Cortex of kidney (tissue), 1 donor: ENCODE results near the gene UBXN11.

Source experiments
- DNase-seq: peaks from one replicate; lab custom pipeline; 2025; lab: John Stamatoyannopoulos, UW

The UBXN11 gene

GRCh38 chr1:26268290-26269197, 37.9 kb downstream of the UBXN11 start:
- DNase-seq: no peak

- no peak for DNase-seq
These were observed 41.0 kb downstream of the UBXN11 start for GRCh38 chr1:26265405-26265804.

- no peak for DNase-seq
These were observed 43.2 kb downstream of the UBXN11 start for GRCh38 chr1:26263212-26263611.

DNA sequence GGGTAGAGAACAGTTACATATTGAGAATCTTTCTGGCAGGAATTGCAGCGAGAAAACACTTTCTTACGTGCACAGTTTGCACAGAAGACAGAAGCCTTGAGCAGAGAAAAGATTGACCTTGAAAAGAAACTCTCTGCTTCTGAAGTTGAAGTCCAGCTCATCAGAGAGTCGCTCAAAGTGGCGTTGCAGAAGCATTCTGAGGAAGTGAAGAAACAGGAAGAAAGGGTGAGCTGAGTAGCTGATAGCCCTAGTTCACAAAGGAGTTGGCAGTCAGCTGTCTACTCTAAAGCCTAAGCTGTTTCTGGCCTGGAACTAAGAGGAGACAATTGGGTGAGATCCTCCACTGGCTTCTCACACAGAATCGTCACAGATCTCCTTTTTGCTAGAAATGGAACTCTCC, 46.9 kb downstream of the UBXN11 start:
- DNase-seq: no peak

GRCh38 chr1:26259005-26259404, 47.4 kb downstream of the UBXN11 start:
- no peak for DNase-seq

DNA sequence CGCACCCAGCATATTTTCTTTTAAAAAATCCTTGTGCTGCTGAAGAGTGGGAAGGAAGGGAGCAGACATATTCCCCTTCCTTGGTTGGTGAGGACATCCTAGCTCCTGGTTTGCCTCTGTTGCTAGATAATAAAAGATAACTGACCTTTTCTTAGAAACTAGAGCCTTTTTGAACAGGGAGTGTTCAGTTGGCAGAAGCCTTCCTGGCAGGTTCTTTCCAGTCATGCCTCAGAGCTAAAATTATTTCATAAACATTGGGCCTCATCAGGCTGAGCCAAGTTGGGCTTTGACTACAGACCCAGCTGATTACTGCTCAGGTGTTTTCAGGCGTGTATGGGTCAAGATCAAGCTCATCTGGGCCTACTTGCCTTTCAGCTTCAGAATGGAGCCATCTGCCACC, 49.2 kb downstream of the UBXN11 start:
- no peak for DNase-seq

- no peak for DNase-seq
These were observed 52.0 kb downstream of the UBXN11 start for GRCh38 chr1:26254404-26254803.

GRCh38 chr1:26252718-26253117, 53.7 kb downstream of the UBXN11 start:
- no peak for DNase-seq

- DNase-seq: no peak
These were observed 66.5 kb downstream of the UBXN11 start for GRCh38 chr1:26239936-26240335.

DNA sequence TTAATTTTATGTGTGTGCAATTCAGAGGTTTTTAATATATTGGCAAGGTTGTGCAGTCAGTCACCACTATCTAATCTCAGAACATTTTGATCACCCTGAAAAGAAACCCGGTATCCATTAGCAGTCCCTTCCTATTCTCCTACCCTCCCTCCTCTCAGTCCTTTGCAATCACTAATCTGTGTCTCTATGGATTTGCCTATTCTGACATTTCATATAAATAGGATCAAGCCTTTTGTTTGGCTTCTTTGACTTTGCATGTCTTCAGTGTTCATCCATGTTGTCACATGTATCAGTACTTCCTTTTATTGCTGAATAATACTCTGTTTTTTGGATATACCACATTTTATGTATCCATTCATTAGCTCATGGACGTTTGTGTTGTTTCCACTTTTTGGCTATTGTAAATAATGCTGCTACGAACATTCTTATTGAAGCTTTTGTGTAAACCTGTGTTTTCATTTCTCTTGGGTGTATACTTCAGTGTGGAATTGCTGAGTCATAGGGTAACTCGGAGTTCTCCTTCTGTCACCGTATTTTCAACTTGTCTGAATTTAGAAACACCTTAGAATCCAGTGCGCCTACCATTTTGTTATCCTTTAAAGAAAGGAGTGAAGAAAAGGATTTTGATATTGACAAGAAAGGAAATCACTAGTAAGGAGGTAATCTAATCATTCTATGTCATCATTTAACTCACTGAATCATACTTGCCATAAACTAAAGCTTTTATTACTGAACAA, 69.0 kb downstream of the UBXN11 start:
- no peak for DNase-seq

DNA sequence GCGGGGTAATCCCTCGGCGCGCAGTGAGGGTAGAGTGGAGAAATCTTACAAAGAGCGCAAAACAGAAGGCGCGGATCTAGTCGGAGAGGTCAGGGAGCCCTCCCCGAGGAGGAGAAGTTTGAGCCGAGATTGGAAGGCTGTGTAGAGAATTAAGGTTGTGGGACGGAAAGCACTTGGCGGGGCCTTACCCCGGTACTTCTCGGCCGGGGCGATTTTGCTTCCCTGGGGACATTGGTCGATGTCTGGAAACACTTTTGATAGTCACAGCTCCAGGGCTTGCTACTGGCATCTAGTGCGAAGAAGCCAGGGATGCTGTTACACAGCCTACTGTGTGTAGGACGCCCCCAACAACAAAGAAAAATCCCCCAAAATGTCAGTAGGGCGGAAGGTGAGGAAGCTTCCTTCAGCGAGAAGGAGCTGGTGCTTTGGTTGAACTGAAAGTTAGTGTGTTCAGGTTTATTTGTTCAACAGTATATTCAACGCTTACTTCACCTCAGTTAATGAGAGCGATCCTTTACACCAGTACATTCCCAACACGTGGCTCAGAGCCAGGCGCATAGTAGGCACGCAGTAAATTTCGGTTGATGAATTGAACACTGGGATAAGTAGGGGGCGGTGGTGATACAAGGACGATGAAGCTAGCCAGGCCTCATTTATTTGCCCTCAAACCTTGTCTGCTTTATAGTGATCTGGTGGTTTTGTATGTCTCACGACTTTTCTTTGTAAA, 71.6 kb downstream of the UBXN11 start:
- no peak for DNase-seq

GRCh38 chr1:26233903-26234643, 72.4 kb downstream of the UBXN11 start, which contains the start of gene CEP85:
Gene CEP85 (plus strand): TSS chr1:26234200. CDS start chr1:26239784, 5,584 bp downstream.
- peak; percentile 78 for DNase-seq
